ENCODE results near the gene DNASE2.
A peak's percentile ranks its signal among the peaks of the same experiment; 100 is the strongest.

The DNASE2 gene

GRCh38 chr19:12886651-12886968, 5.4 kb upstream of the DNASE2 start:
- DNase-seq (ENCODE audit: low read depth), result no peak

GRCh38 chr19:12885749-12886650, 4.8 kb upstream of the DNASE2 start:
- DNase-seq (ENCODE audit: low read depth), result no peak

- peak; percentile 30 for DNase-seq (ENCODE audit: low read depth)
Observed at GRCh38 chr19:12884926-12885748, 3.9 kb upstream of the DNASE2 start.

GRCh38 chr19:12884627-12884925, 3.3 kb upstream of the DNASE2 start:
- no peak for DNase-seq (ENCODE audit: low read depth)

- DNase-seq (ENCODE audit: low read depth), result no peak
Observed at GRCh38 chr19:12884202-12884601, 3.0 kb upstream of the DNASE2 start.

- no peak for DNase-seq (ENCODE audit: low read depth)
Observed at GRCh38 chr19:12882589-12882988, 1.3 kb upstream of the DNASE2 start.

GRCh38 chr19:12880551-12881171, 588 bp downstream of the DNASE2 start:
- DNase-seq (ENCODE audit: low read depth), result peak; percentile 22

GRCh38 chr19:12875086-12875485, 6.2 kb downstream of the DNASE2 start:
- DNase-seq (ENCODE audit: low read depth), result no peak

GRCh38 chr19:12873891-12874745, 7.1 kb downstream of the DNASE2 start:
- DNase-seq (ENCODE audit: low read depth), result no peak

GRCh38 chr19:12872941-12873890, 8.0 kb downstream of the DNASE2 start:
- peak; percentile 77 for DNase-seq (ENCODE audit: low read depth)

GRCh38 chr19:12872255-12872654, 9.0 kb downstream of the DNASE2 start:
- no peak for DNase-seq (ENCODE audit: low read depth)

- no peak for DNase-seq (ENCODE audit: low read depth)
Observed at GRCh38 chr19:12871681-12872080, 9.6 kb downstream of the DNASE2 start.

GRCh38 chr19:12868540-12869112, 12.6 kb downstream of the DNASE2 start:
- DNase-seq (ENCODE audit: low read depth), result peak; percentile 26

GRCh38 chr19:12867120-12868099, 13.8 kb downstream of the DNASE2 start:
- peak; percentile 62 for DNase-seq (ENCODE audit: low read depth)

- no peak for DNase-seq (ENCODE audit: low read depth)
Observed at GRCh38 chr19:12866416-12867119, 14.7 kb downstream of the DNASE2 start.

GRCh38 chr19:12865746-12866415, 15.4 kb downstream of the DNASE2 start:
- no peak for DNase-seq (ENCODE audit: low read depth)

- no peak for DNase-seq (ENCODE audit: low read depth)
Observed at GRCh38 chr19:12864721-12865715, 16.2 kb downstream of the DNASE2 start.
